Keratinocyte (primary cell): Measurements from ENCODE around the gene ACOX2. TPM values are rescaled to one million over a fixed set of nuclear protein-coding genes. Genes with fewer than 3 reads are reported as not detected.

Experiments used
- DNase-seq: peaks from one replicate; pipeline ENCODE4 v3.0.0-alpha.2; 2011; ENCODE audit warnings: low read depth, missing footprints, low spot score
- FAIRE-seq: peaks from 2 replicates; lab custom pipeline; 2011; peaks lifted over from hg19 to GRCh38; lab: Jason Lieb, UNC
- H2AFZ ChIP-seq: 2 replicates; pipeline ENCODE4 v1.6.0; 2012; ENCODE audit warnings: low read length, control low read depth, inconsistent platforms; ENCODE audit not compliant: control insufficient read depth
- H3K27ac ChIP-seq: 2 replicates; pipeline ENCODE4 v1.5.1; 2011; ENCODE audit warnings: low read length; ENCODE audit not compliant: control insufficient read depth, insufficient read depth
- H3K27me3 ChIP-seq: 3 replicates; pipeline ENCODE4 v1.6.0; 2011; ENCODE audit warnings: low read length; ENCODE audit not compliant: control insufficient read depth, insufficient read depth; ENCODE audit errors: extremely low read depth
- H3K36me3 ChIP-seq, 2 experiments: 2 replicates in 1 of 2; 3 replicates in 1 of 2; pipeline ENCODE4 v1.5.1; 2011; ENCODE audit warnings: low read length in 2 of 2, mild to moderate bottlenecking in 1 of 2; ENCODE audit not compliant: control insufficient read depth in 2 of 2, insufficient read depth in 2 of 2; ENCODE audit errors: extremely low read depth in 1 of 2
- H3K4me1 ChIP-seq: 3 replicates; pipeline ENCODE4 v1.5.1; 2011; ENCODE audit warnings: low read length; ENCODE audit not compliant: control insufficient read depth, insufficient read depth; ENCODE audit errors: extremely low read depth
- H3K4me2 ChIP-seq: 3 replicates; pipeline ENCODE4 v1.6.0; 2011; ENCODE audit warnings: low read depth, low read length; ENCODE audit not compliant: control insufficient read depth, insufficient read depth; ENCODE audit errors: extremely low read depth
- H3K4me3 ChIP-seq, 3 experiments: fragments of 200-600 bp in 1 of 3; sonication (generic) in 1 of 3; 2 replicates in 2 of 3; 3 replicates in 1 of 3; pipeline ENCODE4 v1.5.1; 2011 to 2016; ENCODE audit warnings: low read length in 3 of 3, mild to moderate bottlenecking in 3 of 3, control low read depth in 2 of 3, inconsistent platforms in 1 of 3, low read depth in 1 of 3, mixed read lengths in 1 of 3, mixed run types in 1 of 3, moderate library complexity in 1 of 3; ENCODE audit not compliant: control insufficient read depth in 2 of 3, insufficient read depth in 2 of 3; ENCODE audit errors: extremely low read depth in 1 of 3
- H3K79me2 ChIP-seq: 2 replicates; pipeline ENCODE4 v1.6.0; 2012; ENCODE audit warnings: low read length; ENCODE audit not compliant: control insufficient read depth, insufficient read depth
- H3K9ac ChIP-seq: 3 replicates; pipeline ENCODE4 v1.6.0; 2011; ENCODE audit warnings: low read length; ENCODE audit not compliant: control insufficient read depth, insufficient read depth; ENCODE audit errors: extremely low read depth
- H3K9me1 ChIP-seq: 3 replicates; pipeline ENCODE4 v1.6.0; 2011; ENCODE audit warnings: low read length; ENCODE audit not compliant: control insufficient read depth, insufficient read depth; ENCODE audit errors: extremely low read depth
- H3K9me3 ChIP-seq: 2 replicates; pipeline ENCODE4 v1.5.1; 2012; ENCODE audit warnings: low read depth, low read length; ENCODE audit not compliant: control insufficient read depth
- H4K20me1 ChIP-seq: 3 replicates; pipeline ENCODE4 v1.6.0; 2011; ENCODE audit warnings: low read length; ENCODE audit not compliant: control insufficient read depth, insufficient read depth; ENCODE audit errors: extremely low read depth
- EZH2 ChIP-seq: IDR thresholded peaks from one replicate; pipeline ENCODE4 v1.6.1; 2012; ENCODE audit warnings: inconsistent platforms, mild to moderate bottlenecking, low read length, moderate library complexity
- dilution Hi-C: fragments of 300-500 bp; cut with MboI; formaldehyde crosslinking; loops from one replicate; pipeline ENCODE4 v1.7.0; 2020; ENCODE audit warnings: low sequenced_read_pairs; ENCODE audit not compliant: extremely low pct_ligation_motif_present
- polyA plus RNA-seq, 5 experiments: library from polyadenylated mRNA; depleted of rRNA in 3 of 5; stranded (reverse) in 3 of 5; stranded (forward) in 1 of 5; unstranded in 1 of 5; fragments of >200 nt; gene quantifications; 1 replicate in 1 of 5; 2 replicates in 3 of 5; 3 replicates in 1 of 5; pipeline versions ENCODE4 v1.2.1 to v1.2.3, GENCODE V29; 2011 to 2012; ENCODE audit warnings: missing spikeins in 2 of 5, low read depth in 1 of 5, low replicate concordance in 1 of 5
- TF ChIP-seq, protein P1 (sequence below), 3 experiments: IDR thresholded peaks in 1 of 3; conservative IDR thresholded peaks in 1 of 3; optimal IDR thresholded peaks in 1 of 3; 2 replicates in 2 of 3; 3 replicates in 1 of 3; pipeline versions ENCODE3 to v1.5.1; 2011; ENCODE audit warnings: low read length in 3 of 3, mild to moderate bottlenecking in 3 of 3, moderate library complexity in 2 of 3, control low read depth in 1 of 3, inconsistent platforms in 1 of 3; ENCODE audit not compliant: insufficient read depth in 2 of 3; ENCODE audit errors: extremely low read depth in 1 of 3

The ACOX2 gene
- polyA plus RNA-seq, 1 donor (not counting 4 experiments of a cell fraction or from before 2014, with no cell fraction given), result 0.20 TPM

GRCh38 chr3:58573640-58574039 is 36.6 kb upstream of the ACOX2 start:
- DNase-seq, result no peak
- TF ChIP-seq, protein P1, sequence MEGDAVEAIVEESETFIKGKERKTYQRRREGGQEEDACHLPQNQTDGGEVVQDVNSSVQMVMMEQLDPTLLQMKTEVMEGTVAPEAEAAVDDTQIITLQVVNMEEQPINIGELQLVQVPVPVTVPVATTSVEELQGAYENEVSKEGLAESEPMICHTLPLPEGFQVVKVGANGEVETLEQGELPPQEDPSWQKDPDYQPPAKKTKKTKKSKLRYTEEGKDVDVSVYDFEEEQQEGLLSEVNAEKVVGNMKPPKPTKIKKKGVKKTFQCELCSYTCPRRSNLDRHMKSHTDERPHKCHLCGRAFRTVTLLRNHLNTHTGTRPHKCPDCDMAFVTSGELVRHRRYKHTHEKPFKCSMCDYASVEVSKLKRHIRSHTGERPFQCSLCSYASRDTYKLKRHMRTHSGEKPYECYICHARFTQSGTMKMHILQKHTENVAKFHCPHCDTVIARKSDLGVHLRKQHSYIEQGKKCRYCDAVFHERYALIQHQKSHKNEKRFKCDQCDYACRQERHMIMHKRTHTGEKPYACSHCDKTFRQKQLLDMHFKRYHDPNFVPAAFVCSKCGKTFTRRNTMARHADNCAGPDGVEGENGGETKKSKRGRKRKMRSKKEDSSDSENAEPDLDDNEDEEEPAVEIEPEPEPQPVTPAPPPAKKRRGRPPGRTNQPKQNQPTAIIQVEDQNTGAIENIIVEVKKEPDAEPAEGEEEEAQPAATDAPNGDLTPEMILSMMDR (optimal IDR thresholded peaks at IDR 0.05 in 1 of 3, IDR thresholded peaks at IDR 0.05 in 1 of 3, conservative IDR thresholded peaks at IDR 0.05 in 1 of 3; ENCODE audit: extremely low read depth in 1 of 3, insufficient read depth in 2 of 3, low read length in 3 of 3), result no peak
- TF ChIP-seq EZH2, result no peak
- H3K9ac ChIP-seq, result no peak overlapping the region
- peaks cover 11% of the 10 kb centered on the region for H3K27me3 ChIP-seq
- dilution Hi-C loops, result no loop called here
- FAIRE-seq, result no peak
- H3K4me1 ChIP-seq, result no peaks in the 10 kb centered on the region
- no peaks in the 10 kb centered on the region for H3K9me1 ChIP-seq
- H3K79me2 ChIP-seq, result no peaks in the 10 kb centered on the region
- no peak overlapping the region for H3K4me3 ChIP-seq
- no peaks in the 10 kb centered on the region for H3K36me3 ChIP-seq
- no peaks in the 10 kb centered on the region for H4K20me1 ChIP-seq
- no peak overlapping the region for H3K27ac ChIP-seq
- no peak overlapping the region for H2AFZ ChIP-seq
- no peak overlapping the region for H3K4me2 ChIP-seq
- no peaks in the 10 kb centered on the region for H3K9me3 ChIP-seq

GRCh38 chr3:58572634-58573230 is 35.7 kb upstream of the ACOX2 start:
- FAIRE-seq (no peak), DNase-seq (no peak)
- no peak for TF ChIP-seq EZH2
- TF ChIP-seq, protein P1 (optimal IDR thresholded peaks at IDR 0.05 in 1 of 3, IDR thresholded peaks at IDR 0.05 in 1 of 3, conservative IDR thresholded peaks at IDR 0.05 in 1 of 3; ENCODE audit: extremely low read depth in 1 of 3, insufficient read depth in 2 of 3, low read length in 3 of 3), result no peak

More at GRCh38 chr3:58572634-58573230, 35.7 kb upstream of the ACOX2 start:
- dilution Hi-C loops, result no loop called here
- Histone ChIP-seq H3K4me2 (no peak overlapping the region), H3K4me3 (no peak overlapping the region), H3K36me3 (no peaks in the 10 kb centered on the region), H3K9me3 (no peaks in the 10 kb centered on the region), H3K4me1 (no peaks in the 10 kb centered on the region), H3K79me2 (no peaks in the 10 kb centered on the region), H4K20me1 (no peaks in the 10 kb centered on the region), H3K27ac (no peak overlapping the region), H3K27me3 (peaks cover 11% of the 10 kb centered on the region), H3K9me1 (no peaks in the 10 kb centered on the region), H2AFZ (no peak overlapping the region), H3K9ac (no peak overlapping the region)
